UCSD-AML1 (cell line): Measurements from ENCODE around the gene TSSK3.

Experiments used
- DNase-seq: peaks from one replicate; lab custom pipeline; 2025; ENCODE audit not compliant: unreplicated experiment; lab: John Stamatoyannopoulos, UW

Gene TSSK3

DNA sequence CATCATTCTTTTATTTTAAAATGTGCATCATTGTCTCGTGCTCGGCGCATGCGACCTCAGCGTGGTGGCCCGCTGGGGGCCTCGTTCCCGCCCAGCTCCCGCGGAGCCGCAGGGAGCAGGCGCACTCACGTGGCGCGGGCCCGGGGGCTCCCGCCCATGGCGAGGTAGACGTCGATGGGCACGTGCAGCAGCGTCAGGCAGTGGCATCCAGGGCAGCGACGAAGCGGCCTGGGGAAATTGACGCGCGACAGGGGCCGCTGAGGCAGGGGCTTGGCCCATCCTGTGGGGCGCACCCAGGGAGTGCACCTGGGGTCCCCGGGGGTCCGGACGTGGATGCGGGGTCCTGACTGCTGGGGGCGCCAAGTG is 1.0 kb upstream of the TSSK3 start:
- DNase-seq = no peak

DNA sequence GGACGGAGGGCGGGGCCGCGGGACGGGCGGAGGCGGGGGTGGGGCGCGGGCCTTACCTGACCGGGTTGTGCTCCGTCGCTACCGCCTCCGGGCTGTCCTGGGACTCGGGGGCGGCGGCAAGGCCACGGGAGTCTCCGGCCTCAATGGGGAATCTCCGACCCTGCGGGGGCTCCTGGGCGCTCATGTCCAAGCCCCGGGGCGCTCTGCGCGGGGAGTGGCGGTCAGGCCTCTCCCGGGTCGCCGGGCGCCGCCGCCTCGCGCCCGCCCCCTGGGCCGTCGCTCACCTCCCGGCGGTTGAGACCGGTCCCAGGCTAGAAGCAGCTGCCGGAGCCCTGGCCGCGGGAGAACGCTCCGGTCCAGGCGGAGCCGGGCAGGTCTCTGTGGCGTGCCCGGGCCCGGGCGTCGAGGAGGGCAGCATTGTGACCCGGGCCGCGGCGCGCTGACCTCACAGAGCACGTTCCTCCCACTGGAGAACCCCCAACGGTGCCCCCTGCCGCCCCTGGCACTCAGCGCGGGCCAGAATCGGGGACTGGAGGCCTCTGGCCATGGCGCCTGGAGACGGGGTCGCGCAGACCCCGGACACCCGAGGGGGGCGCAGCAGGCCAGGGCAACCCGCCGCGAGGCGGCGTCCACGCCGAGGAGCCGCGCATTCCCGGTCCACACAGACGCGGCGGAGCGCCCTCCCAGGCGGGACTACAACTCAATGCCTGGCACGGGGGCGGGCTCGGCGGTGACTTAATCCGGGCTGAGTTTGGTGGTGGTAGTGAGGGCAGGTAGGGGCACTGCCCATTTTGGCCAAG is 465 bp upstream of the TSSK3 start:
- no peak for DNase-seq

DNA sequence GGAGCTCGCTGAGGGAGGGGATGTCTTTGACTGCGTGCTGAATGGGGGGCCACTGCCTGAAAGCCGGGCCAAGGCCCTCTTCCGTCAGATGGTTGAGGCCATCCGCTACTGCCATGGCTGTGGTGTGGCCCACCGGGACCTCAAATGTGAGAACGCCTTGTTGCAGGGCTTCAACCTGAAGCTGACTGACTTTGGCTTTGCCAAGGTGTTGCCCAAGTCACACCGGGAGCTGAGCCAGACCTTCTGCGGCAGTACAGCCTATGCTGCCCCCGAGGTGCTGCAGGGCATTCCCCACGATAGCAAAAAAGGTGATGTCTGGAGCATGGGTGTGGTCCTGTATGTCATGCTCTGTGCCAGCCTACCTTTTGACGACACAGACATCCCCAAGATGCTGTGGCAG is 1.4 kb downstream of the TSSK3 start:
- no peak for DNase-seq

- no peak for DNase-seq
Measured at GRCh38 chr1:32364836-32365235, 2.5 kb downstream of the TSSK3 start.

- no peak for DNase-seq
Measured at GRCh38 chr1:32365445-32365844, 3.1 kb downstream of the TSSK3 start.

DNA sequence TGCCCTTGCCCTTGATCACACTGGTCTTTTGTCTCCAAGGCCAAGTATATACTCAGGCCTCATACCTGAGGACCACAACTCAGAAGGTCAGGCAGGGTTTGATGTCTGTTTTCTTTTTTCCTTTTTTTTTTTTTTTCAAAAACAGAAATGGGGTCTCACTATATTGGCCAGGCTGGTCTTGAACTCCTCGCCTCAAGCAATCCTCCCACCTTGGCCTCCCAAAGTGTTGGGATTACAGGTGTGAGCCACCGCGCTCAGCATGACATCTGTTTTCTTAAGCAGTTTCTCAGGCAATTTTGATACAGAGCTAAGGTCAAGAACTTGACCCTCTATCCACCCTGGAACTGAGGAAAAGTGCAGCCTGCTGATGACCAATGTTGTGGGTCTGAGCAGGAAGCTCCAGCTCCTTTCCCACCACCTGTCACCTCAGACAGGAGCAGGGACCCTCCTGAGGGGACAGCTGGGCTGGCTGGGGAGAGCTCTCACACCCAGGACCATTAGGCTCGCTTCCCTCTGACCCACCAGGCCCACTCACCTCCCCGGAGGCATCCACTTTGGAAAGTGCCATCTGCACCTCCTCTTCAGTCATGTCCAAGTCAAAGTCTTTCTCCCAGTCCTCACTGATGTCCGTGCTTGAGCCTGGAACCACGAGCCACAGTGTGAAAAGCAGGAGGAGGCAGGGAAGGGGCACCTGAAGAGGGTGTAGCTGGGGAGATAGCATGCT is 5.7 kb downstream of the TSSK3 start:
- no peak for DNase-seq

GRCh38 chr1:32372149-32372756 is 9.9 kb downstream of the TSSK3 start:
- DNase-seq = peak; percentile 66

DNA sequence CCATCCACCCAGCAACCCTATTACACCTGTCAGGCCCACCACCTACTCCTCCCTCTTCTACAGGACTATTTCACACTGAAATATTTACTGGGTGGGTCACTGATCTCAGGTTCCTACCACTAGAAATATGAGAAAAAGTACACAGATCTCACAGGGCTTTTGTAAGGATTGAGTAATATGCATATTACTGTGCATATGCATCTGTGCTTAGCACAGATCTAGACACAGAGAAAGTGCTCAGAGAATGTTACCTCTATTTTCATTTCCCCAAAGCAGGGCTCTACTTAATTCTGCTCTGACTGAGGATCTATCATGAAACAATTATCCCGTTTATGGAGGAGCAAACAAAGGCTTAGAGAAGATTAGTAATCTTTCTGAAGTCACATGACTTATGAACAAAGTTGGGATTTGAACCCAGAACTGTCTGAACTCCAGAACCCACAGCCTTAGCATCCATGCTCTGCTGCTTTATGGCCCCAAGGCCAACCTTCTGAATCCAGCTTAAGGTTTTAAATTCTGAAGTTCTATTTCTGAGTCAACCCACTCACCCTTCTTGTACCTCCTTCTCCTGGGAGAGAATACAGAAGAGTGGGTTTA is 11.8 kb downstream of the TSSK3 start:
- DNase-seq = no peak

DNA sequence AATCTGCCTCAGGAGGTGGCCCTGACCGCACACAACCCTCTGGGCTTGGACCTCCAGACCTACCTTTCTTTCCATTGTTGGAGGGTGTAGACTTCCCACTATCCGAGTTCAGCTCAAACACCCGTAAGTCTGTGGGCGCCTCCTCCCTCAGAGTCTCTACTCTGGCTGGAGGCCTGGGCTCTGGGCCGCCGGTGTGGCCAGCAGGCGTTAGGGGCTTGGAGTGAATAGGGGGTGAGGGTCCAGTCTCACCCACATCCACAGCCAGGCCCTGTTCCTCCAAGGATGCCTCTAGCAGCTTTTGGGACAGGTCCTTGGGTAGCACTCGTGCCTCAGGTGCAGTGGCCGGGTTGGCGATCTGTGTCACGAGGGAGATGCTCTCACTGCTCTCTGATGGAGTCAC is 13.9 kb downstream of the TSSK3 start:
- no peak for DNase-seq

- DNase-seq = no peak
Measured at GRCh38 chr1:32377541-32378220, 15.3 kb downstream of the TSSK3 start.

DNA sequence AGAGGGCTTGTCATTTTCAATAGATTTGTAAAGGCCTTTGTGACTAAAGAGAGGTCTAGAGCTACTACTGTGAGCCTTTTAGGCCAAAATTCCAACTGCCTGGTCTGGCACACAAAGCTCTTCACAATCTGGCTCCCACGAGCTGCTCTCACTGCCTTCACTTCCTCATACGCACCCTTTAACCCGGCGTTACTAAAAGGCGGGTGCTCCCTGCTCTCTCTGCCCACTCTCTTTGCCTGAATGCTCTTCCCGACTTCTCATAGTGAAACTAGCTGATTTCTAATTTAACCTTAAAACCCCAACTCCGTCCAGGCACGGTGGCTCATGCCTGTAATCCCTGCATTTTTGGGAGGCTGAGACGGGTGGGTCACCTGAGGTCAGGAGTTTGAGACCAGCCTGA is 17.7 kb downstream of the TSSK3 start:
- no peak for DNase-seq

- no peak for DNase-seq
Measured at GRCh38 chr1:32386676-32387392, 24.5 kb downstream of the TSSK3 start.

DNA sequence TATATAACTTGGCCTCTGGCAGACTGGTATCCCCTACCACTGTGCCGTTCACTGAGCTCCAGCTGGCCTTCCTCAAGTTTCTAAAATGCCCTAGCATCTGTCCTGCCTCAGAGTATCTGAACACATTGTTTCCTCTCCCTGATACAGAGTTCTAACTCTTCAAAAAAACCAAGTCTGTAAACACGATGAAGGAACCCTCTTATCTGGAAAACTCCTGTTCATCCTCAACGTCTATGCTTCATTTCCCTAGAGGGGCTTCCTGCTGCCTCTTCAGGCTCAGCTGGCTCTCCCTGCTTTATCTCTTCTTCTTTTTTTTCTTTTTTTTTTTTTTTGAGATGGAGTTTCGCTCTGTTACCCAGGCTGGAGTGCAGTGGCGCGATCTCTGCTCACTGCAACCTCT is 26.3 kb downstream of the TSSK3 start:
- DNase-seq = no peak

DNA sequence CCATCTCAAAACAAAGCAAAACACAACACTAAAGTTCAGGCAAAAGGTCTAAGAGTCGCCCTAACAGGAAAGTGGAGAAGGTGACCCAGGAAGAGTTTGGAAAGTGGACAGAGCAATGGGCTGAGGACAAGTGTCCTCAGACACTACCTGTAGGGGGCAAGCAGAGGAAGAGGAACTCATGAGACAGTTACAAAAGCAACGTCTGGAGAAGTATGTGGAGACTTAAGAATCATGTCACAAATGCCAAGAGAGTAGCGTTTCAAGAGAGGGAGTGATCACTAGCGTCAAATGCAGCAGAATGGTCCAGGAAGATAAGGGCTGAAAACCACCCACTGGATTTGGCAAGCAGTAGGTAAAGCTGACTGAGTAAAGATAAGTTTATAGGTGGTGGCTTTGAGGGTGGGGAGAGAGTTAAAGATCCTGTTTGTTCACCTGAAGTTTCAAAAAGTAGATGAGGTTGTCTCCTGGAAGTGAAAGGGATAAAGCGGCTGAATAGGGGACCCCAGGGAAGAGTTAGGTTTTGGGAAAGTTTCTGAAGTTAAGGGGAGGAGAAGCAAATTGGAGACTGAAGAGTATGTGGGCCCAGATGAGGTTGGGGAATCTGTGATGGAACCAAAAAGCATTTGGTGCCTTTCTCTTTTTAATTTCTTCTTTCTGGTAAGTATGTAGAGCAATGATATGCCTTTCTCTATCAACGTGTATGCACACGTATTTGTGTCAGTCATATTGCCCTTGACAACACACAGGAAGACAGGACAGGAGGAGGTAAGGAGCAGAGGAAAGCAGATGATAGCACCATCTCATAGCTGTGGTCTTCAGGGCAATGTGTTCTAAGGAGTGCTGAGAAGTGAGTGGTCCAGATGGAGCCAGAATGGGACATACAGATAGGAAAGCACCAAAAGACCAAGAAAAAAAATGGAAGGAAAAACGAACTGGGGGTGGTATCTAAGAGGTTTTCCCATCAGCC is 28.8 kb downstream of the TSSK3 start:
- DNase-seq = no peak

GRCh38 chr1:32392325-32392724 is 30.0 kb downstream of the TSSK3 start:
- DNase-seq = no peak

- DNase-seq = no peak
Measured at GRCh38 chr1:32393136-32393535, 30.8 kb downstream of the TSSK3 start.

DNA sequence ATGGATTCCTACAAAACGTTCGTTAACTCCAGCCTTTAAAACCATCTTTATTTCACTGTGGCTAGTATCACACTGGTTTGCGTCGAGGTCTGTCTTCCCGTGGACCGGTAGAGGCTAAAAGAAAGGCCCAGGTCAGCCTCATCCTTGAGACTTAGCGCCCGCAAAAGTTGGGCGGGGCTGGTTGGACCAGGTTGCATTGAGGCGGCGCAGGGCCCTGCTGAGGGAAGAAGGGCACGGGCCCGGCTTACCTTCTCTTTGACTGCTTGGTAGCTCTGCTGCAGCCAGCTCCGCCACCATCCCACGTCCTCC is 31.4 kb downstream of the TSSK3 start:
- DNase-seq = no peak

- DNase-seq = peak; percentile 98
Measured at GRCh38 chr1:32394141-32394889, 32.0 kb downstream of the TSSK3 start, which contains the start of gene BSDC1. TSS of gene BSDC1 (minus strand) at chr1:32394441. CDS start at chr1:32394414, 27 bp downstream.

DNA sequence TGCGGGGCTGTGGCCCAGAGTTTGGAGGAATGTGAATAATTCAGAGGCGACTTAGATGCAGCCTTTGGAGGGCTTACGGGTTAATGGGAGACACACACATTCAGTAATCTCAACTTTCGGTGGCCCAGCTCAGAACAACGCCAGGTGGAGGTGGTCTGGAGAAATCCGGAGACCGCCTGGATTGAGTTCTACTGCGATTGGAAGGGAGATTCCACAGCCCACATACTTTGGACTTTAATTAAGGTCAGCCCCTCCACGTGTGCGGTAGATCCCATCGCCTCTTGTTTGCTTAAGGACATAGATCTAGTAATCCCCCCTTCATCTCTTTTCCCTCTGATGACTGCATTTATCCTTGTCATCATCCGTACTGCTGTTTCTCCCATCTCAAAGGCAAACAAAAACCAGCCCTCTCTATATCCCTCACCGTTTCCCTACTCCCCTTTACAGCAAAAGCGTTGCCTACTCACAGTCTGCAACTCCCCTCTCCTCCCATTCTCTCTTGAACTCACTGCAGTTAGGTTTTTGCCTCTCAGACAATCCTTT is 32.6 kb downstream of the TSSK3 start:
- DNase-seq = no peak
